ENCODE data around the gene CTRL.
"Not testable (repeated sequence)": the region's sequence is repeated elsewhere in the genome, so short reads cannot be mapped to it uniquely, and the experiment has no call there.

GRCh38 chr16:67937713-67938112 is 6.1 kb upstream of the CTRL start:
- TF ChIP-seq CTCF, POLR2A, EP300 (IDR thresholded peaks at IDR 0.05): not testable (repeated sequence)

Data from ovary (tissue), 3 donors.